CD4-positive, alpha-beta T cell treated with Interleukin-21 for 1 hour (primary cell): ENCODE data around the gene HOXA4.

ENCODE experiments used
- DNase-seq: peaks from one replicate; pipeline ENCODE4 v3.0.0-alpha.2; 2020

Gene HOXA4

DNA sequence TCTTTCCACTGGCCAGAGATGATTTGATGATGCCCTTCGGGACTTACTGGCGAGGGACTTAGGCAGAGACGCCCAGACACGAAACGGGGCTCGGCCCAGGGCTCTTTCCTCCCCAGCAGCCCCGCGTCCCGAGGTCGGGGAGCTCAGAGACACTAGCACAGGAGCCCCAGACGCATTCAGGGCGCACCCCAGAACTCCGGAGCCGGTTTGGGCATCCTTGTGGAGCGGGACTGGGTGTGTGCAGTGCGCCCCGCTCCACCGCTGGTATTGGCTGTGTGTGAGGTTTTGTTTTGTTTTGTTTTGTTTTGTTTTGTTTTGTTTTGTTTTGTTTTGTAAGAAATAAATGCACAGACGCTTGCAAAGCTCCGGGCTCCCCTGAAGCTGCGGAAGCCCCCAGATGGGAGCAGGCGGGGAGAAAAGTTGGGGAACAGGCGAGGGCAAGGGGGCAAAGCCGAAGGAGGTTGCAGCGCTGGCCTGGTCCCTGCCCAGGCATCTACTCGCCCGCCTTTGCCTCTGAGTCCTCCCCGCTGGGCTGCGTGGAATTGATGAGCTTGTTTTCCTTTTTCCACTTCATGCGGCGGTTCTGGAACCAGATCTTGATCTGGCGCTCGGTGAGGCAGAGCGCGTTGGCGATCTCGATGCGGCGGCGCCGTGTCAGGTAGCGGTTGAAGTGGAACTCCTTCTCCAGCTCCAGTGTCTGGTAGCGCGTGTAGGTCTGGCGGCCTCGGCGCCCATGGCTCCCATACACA lies 14.8 kb upstream of the HOXA4 start:
- no peak for DNase-seq

DNA sequence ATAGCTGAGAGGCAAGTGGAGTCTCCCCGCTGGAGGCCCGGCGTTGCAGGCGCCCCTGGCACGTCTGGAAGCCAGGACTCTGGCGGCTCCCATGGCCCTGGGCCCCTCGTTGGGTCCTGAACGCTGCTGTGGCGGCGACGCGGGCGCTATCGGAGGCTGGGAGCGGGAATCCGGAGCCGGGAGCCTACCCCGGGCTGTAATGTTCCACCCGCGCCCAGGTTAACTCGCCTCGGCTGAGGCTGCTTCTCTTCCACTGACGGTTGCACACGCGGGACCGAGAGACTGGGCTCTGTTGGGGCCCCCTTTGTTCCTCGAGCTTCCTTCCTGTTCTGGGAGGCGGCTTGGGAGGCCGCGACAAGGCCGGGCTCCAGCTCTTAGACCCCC lies 14.2 kb upstream of the HOXA4 start:
- DNase-seq, result no peak

DNA sequence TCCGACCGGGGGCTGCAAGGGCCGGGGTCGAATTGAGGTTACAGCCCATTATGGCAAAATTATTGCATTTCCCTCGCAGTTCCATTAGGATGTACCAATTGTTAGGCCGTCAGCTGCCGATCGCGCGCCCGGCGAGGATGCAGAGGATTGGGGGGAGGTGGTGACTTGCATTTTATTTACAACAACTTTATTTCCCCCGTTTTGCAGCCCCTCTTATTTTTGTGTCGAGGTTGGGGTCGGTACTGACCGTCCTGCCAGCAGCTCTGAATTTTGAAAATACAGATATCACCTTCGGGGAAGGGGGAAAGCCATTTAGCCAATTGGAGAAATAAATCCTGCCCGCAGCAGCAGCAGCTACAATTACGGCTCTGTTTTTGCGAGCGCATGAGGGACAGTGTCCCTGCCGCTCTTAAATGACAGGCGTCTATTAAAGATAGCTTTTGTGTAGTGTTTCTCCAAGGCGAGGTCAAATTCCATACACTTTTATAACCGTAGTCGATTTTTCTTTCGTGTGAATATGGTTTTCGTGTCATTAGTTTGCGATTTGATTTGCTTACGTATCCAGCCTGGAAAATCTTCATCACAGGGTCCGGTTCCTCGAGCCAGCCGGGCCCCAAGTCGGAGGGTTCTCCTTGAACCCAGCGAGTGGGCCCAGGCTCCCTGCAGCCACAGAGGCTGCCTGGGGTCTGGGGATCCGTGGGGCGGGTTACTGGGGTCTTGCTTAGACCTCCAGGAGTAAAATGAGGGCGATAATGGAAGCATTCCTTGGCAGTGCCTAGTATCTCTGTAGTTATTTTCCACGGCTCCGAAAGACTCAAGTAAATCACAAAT lies 13.6 kb upstream of the HOXA4 start:
- no peak for DNase-seq

DNA sequence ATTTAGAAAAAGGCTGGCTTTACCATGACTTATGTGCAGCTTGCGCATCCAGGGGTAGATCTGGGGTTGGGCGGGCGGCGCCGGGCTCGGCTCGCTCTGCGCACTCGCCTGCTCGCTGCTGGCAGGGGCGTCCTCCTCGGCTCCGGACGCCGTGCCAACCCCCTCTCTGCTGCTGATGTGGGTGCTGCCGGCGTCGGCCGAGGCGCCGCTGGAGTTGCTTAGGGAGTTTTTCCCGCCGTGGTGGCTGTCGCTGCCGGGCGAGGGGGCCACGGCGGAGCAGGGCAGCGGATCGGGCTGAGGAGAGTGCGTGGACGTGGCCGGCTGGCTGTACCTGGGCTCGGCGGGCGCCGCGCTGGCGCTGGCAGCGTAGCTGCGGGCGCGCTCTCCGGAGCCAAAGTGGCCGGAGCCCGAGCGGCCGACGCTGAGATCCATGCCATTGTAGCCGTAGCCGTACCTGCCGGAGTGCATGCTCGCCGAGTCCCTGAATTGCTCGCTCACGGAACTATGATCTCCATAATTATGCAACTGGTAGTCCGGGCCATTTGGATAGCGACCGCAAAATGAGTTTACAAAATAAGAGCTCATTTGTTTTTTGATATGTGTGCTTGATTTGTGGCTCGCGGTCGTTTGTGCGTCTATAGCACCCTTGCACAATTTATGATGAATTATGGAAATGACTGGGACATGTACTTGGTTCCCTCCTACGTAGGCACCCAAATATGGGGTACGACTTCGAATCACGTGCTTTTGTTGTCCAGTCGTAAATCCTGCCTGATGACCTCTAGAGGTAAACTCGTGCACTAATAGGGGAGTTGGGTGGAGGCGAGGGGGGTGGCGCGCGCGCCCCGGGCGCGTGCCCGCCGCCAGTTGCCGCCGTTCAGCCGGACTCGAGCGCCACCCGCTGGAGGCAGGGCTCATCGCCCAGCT lies 12.7 kb upstream of the HOXA4 start, which contains the start of gene HOXA5:
TSS of gene HOXA5 (minus strand) at position 659 of the 927 bp plus-strand sequence. CDS start at position 585, 74 bp downstream.
- no peak for DNase-seq

DNA sequence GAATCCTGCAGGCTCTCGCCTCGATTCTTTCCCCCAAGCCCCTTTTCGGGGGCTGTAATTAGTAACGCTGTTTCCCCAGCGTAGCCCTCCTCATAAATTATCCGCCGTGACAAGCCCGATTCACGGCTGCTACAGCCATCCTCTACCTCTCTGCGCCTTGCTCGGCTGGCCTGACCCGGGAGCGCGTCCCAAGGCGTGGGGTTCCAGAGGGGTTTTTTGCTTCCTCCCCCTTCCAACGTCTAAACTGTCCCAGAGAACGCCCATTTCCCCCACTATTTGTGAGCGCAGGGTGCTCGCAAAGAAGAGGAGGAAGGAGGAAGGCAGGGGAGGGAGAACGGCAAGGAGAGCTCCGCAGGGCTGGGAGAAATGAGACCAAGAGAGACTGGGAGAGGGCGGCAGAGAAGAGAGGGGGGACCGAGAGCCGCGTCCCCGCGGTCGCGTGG lies 12.0 kb upstream of the HOXA4 start:
- DNase-seq, result no peak

DNA sequence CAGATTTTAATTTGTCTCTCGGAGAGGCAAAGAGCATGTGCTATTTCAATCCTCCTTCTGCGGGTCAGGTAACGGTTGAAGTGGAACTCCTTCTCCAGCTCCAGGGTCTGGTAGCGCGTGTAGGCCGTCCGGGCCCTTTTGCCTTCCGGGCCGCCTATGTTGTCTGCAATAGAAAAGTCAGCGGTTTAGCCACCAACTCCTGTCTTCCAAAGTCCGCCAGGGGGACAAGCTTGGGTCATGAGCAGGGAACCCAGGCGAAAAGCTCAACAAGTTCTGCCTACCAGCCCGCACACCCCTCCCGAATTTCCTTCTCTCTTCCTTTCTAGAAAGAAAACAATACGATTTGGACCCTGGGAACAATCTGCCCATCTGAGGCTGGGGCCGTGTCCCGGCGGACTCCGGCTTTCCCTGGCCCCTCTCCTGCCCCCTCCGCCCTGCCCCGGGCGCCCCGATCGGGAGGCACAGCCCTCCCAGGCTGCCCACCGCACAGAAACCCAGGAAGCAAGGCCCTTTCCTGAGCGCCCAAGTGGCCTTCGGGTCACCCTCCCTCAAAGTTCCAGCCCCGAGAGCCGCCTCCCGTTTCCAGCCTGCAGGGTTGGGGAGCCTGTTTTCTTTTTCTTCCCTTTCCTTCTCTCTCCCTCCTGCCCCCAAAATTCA lies 11.5 kb upstream of the HOXA4 start:
- no peak for DNase-seq

DNA sequence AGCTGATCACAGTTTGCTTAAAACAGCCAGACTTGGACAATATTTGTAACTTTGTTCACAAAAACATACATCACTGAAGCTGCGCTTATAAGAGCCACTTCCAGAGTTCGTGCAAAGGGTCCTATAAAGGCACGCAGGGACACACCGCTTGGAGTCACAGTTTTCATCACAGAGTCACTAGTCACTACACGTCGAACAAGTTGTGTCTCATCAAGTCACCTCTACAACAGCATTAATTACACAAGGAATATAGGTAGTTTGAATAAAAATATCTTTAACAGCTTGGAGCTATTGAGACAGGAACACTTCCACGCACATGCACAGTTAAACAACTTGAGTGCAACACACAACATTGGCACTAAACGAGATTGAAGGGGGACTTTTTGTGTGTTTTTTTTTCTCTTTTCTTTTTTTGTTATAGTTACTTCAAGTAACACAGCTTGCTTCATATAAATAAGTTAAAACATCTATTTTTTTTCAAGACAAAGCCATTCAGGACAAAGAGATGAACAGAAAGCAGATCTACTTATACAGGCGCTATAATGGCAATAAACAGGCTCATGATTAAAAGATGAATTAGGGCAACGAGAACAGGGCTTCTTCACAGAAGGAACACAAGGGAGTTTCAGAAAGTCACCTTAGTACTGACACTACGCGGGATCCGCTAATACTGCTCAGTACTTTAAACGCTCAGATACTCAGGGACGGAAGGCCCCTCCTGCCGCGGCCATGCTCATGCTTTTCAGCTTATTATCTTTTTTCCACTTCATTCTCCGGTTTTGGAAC lies 10.8 kb upstream of the HOXA4 start:
- no peak for DNase-seq

DNA sequence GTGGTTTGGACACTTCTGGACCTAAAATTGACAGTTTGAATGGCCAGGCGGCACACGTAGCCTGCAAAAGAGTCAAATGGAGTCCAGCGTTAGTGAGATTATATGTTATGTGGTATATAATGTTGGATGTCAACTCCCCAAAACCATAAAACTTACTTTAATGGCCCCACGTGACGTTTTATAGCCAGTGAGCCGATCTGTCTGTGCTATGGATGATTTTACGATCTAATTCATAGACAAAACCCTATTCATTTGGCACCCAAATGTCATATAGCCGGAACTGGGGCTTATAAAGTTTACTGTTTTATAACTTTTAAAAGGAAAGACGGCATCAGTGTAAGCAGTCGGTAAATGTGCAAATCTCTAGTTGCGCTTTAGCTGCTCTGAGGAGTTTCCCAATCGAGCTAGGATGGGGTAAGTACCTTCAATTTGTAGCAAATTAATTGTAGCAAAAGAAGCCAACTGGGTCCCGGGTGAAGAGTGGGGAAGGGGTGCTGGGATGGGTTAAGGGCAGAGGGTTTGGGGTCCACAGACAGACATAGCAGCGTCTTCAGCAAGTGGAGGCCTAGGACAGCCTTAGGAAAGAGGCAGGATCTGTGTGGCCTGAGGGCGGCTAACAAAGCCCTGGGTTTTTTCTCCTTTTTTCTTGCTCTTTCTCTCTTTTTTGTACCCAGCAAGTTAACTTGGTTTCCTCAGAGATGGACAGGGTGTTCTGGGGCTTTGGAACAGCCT lies 9.7 kb upstream of the HOXA4 start:
- no peak for DNase-seq

DNA sequence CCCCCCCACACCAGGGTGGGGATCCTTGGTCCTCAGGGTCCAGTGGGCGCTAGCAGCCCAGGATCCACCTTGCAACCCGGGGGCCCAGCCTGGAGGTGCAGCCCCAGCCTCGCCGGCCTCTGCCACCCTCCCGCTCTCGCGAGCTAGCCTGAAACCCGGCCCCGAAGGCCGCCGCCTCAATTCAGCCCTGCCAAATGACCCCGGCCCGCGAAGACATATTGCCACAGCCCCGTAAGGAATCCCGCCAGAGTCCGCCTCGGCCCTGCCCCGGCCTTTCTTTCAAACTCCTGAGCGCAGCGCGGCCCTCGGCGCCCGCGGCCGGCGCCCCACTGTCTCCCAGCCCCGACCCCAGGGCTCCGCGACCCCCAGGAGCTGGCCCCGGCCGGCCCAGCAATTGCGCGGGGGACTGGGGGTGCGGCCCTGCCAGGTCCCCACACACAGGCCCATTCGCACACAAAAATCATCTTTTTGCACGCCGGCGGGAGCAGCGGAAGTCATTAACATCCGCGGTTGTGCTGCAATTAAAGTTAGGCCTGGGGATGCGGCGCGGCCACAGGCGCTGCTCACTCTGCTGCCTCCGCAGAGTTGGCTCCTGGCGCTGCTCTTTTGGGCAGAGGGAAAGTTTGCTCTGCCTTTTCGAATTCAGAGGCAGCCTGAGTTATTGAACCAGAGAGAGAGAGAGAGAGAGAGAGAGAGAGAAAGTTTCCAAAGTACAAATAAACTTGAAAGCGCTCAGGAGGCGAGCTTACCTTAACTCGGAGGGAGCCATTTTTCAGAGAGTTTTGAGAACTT lies 9.0 kb upstream of the HOXA4 start:
- no peak for DNase-seq

DNA sequence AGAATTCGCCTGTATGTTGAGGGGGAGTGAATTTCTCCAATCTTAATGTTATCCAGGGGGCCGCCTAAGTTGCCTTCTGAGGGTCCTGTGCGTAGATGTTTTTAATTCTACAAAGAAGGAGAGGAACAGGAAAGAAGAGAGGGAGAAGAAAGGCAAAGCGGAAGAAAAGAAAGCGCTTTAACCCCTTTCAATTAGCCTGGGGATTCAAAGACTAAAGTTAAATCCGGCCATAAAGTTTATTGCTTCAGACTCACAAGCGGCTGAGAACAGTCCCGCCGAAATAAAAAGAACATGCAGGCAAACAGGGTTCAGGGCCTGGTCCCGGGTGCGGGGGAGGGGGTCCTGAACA lies 8.4 kb upstream of the HOXA4 start:
- no peak for DNase-seq

DNA sequence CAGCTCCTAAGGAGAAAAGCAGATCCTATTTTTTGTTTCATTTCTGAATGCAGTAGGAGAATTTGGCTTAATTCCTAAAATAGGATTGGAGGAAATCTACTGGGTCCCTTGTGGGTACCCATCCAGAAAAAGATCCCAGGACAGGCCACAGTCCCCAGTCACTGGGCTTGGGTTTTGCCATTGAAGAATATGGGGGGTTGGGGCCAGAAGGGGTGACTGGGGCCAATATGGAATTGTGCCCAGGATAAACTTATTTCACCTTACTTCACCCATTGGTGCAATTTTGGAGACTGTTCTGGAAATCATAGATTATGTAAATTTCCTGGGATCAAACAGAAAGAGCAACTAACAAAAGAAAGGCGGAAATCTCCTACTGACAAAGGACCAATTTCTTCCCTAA lies 7.9 kb upstream of the HOXA4 start:
- no peak for DNase-seq

DNA sequence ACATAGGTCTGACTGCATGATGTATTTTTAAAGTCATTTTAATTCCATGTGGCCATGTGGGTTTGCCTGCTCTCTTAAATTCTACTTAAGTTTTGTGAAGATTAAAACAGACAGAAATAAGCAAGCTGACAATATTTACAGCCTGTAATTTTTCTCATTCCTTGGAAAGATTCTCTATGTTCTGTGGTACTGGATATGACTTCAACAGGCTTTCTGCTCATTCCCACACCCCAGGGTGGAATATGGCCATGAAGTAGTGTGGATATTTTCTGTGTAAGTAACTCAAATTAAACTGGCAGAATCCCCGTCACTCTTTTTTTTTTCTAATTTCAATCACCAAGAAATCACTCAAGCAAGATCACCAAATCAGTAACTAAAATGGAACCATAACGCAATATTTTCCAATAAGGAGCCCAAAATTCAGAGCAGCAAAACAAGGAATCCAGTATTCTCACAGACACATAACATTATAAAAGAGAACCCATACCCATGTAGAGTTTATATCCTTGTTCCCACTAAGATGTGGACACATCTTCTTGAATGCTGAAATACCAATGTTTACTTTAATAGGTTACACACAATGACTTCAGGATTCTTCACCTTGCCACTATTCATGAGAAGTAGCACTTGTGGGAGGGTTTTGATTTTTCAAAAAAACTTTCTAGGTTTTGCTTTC lies 7.2 kb upstream of the HOXA4 start:
- DNase-seq, result no peak

DNA sequence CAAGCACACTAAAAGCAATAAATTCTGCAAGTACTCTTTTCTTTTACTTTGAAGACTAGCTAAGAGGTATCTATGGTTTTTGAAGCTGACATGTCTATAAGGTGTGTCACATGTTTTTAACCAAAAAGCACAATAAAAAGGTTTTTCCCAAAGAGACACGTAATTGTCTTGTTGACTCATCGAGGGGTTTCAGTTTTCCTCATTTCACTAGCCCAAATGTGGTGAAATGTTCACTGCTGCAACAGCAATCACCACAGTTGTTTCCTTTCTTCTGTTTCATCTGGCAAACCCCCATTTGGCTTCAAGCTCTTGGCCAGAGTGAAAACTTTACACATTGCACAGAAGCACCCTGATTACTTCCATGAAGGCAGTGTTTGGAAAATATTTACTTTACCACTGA lies 3.8 kb upstream of the HOXA4 start:
- no peak for DNase-seq

DNA sequence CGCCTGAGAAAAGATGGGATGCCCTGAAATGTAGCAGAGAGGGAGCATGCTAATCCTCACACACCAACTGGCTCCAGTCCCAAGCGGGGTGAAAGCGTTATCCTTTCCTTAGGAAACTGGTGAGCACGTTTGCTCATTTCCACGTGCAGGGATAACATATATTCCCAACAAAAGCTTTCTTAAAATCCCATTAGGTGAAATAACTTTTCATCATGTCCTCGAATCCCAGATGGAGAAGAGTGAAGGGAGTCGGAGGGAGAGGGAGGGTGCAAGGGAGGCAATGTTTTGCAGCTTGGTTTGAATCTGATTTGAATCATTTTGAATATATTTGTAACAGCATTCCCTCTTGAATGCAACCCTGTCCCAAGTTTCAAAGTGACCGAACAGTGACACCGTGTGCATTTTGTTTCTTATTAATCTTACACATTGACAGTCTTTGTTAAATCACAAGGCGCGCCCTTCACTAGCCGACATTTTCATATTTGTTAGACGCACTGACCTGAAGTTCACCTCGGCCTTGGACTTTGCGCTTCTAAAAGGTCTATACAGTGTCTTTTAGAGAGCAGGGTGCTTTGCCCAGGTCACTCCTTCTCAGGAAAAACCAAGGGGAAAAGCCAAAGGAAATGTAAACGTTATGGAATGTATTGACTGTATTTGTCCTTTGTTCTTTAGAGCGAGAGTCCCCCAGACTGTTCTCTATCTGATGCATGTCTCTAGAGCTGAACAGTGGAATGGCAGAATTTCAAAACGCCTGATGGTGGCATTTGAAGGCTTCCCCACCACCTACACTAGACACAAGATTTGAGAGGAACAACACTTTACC lies 3.1 kb upstream of the HOXA4 start:
- no peak for DNase-seq

DNA sequence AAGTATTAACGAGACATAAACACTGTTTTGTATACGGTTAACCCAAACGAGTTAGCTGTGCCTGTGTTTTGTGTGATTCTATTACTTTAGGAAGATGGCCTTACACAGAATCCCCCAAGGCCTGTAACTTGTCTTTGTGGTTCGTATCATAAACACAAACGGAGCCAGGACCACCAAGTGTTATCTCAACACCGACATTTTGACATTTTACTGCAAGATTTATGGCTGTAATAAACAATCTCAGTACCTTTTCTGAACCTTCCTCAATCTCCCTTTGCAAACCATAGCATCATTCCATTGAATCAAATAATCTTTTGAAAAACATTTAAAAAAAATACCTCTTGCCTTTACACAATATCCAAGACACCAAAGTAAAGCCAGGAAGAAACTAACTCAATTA lies 2.4 kb upstream of the HOXA4 start:
- DNase-seq, result no peak

DNA sequence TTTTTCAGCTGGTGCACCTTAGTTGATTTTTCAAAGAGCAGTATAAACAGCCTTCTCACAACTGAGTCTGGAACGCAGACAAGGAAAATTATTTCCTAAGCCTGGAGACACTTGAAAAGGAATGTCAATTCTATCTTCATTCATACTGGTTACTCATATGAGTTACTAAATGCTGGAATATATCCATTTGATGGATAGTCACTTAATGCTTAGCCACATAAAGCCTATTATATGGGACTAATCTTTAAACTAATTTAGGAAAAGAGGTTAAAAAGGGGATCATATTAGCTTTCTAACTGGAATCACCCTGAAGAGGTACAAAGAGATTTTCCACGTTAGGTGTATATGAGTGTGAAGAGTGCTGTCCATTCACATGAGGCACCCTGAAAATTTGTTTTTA lies 1.7 kb upstream of the HOXA4 start:
- DNase-seq, result no peak

DNA sequence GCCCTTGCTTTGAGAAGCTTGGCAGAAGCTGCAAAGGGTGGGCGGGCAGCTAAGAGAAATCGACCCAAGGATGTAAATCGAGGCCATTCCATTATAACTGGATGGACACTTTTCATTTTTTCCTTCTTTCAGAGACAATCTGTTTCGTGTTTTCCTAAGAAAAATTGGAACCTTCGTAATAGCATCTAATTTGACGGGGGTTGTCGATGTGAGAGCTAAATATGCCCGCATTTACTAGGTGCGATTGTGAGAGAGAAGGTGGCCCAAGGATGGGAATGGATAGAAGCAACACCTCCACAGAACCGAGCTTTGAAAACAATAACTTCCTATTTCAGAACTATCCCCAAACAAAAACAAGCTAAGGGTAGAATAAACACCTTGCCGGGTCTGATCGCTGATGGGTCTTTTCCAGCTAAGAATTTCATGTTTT lies 848 bp upstream of the HOXA4 start:
- no peak for DNase-seq

DNA sequence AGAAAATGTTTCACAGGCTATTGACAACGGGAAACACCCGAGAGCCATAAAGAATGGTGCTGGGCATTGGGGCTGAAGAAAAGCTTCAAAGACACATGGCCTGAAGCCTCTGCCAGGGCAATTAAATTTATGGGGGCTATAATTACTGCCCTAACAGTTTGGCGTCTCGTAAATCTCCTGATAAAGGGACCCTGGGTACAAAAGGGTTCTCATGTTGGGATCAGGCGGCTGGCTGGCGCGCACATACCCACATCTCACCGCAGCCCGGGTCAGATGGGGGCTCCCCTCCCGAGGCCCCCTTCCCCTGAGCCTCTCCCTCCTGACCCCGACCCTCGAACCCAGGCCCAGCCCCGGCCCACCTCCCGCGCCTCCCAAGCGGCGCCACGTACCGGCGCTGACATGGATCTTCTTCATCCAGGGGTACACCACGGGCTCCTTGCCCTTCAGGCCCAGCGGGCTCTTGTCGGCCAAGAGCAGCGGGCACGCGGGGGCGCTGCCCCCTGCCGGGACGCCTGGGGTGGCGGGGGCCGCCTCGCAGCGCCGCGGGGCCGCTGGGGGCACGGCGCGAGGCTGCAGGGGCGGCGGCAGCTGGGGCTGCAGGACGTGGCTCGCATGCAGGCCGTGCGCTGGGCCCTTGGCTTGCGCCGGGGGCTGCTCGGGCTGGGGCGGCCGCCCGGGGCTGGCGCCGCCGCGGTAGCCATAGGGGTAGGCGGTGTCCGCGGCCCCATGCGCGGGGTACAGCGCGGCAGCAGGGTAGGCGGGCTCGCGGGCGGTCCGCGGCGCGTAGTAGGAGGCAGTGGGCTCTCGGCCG lies 623 bp downstream of the HOXA4 start:
- DNase-seq, result no peak
